ENCODE results near the gene ROCK1. TPM values are rescaled to one million over a fixed set of nuclear protein-coding genes. Genes with fewer than 3 reads are reported as not detected.
"Not testable (repeated sequence)": the region's sequence is repeated elsewhere in the genome, so short reads cannot be mapped to it uniquely, and the experiment has no call there.

Gene ROCK1
- total RNA-seq (2014; rRNA removed; shearing (Covaris generic)), result 14.4 and 14.9 TPM in 2 replicates

DNA sequence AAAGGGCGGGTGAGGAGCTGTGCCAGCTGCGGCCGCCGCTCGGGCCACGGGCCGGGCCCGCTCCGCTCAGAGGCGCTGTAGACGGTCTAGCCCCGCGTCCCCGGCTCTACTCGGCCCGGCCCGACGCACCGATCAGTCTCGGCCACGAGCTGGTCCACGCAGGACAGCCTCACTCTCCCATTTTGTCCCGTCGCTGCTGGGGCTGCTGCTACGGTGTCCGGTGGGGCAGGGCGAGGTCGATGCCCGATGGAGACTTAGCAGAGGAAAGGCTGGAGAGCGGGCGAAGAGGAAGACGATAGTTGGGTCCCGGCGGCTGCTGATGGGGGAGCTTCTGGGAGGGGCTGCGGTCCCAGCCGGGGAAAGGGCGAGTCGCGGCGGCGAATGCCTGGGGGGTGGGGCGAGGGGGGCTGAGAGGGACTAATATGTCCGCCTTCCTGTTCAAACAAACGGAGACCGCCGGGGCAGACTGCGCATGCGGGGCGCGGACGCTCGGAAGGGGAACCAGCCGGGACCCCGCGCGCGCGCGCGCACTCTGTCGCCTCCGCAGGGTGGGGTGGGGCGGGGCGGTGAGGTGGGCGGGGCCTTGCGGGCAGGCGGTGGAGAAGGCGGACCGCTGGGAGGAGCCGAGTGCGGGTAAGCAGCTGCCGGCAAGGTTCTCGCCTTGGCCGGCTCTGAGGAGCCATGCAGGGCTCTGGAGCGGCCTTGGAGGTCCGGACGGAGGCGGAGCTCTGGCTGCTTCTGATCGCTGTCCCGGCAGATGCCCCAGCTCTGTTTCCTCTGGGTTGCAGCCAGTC is at the start of gene ROCK1:
TSS of gene ROCK1 (minus strand) at position 468 of the 794 bp plus-strand sequence. CDS start 903 bp downstream, outside the sequence.
- DNase-seq (ENCODE audit: low spot score), result peak; percentile 91

DNA sequence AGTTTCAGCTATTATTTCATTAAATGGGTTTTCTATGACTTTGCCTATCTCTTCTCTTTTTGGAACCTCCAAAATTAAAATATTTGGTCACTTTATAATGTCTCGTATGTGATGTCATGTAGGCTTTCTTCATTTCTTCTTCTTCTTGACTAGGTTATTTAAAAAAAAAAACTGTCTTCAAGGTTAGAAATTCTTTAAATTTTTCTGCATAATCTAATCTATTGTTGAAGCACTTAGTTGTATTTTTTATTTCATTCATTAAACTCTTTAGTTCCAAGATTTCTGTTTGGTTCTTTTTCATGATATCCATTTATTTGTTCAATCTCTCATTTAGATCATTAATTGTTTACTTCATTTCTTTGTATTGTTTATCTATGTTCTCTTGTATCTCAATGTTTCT is 43.8 kb upstream of the ROCK1 start:
- DNase-seq (ENCODE audit: low spot score), result no peak

DNA sequence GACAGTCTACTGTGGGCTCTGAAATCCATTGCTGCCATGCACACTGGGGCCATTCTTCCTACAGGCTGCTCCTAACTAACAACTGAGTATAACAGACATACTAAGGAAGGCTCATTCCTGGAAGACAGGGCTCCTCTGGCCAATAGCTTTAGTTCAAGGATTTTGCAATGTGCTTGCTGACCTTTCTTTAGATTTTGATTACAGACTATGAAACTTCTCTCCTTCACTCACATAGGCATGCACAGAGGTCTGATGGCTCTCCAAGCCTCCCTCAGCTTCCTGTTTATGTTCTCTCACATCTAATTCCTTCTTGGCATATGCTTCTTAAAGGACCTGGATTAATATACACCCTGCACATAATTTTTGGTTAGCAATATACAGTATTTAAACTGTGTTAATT is 34.4 kb upstream of the ROCK1 start:
- DNase-seq (ENCODE audit: low spot score), result no peak

DNA sequence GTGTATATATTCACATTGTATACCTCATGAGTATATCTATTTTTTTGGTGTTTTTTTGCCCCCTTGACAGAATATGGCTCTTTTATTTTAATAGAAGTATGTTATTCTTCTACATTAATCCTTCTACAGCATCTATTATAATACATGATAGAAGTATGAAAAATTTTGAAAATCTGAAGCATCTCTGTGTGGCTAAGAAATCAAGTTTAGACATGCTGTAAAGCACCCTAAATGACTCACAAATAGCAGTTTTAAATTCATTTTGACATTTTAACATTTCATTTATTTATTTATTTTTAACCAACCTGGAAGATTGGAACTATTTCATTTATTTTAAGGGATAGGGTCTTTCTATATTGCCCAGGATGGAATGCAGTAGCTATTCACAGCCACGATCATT is 33.8 kb upstream of the ROCK1 start:
- DNase-seq (ENCODE audit: low spot score), result no peak

DNA sequence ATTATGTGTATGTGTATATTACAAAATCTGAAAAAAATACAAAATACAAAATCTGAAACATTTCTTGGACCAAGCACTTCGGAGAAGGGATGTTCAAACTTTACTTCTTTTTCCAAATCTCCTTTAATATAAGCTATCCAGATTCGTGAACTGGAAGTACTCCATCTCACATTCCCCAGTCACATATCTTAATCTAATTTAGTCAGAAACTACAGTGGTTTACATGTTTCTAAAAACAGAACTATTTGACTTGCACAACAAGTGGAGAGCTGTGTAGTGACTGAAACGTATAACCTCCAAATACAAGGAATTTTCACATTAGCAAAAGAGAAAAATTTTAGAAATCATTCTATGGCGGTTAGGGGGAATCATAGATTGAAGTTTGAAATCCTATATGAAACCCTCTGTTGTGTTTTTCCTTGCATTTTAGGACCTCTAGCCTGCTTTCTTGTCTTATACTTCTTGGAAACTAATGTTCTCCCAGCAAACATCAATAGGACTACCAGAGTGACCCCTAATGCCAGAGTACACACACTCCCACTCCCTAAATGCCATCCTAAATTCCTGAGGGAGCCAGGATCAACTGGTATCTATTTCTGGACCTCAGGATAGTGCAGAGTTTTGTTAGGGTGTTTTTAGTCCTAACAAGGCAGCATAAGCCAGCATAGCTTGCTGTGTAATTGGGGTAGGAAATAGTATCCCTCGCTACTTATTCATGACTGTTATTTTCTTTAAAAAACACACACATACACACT is 30.2 kb upstream of the ROCK1 start:
- no peak for DNase-seq (ENCODE audit: low spot score)

DNA sequence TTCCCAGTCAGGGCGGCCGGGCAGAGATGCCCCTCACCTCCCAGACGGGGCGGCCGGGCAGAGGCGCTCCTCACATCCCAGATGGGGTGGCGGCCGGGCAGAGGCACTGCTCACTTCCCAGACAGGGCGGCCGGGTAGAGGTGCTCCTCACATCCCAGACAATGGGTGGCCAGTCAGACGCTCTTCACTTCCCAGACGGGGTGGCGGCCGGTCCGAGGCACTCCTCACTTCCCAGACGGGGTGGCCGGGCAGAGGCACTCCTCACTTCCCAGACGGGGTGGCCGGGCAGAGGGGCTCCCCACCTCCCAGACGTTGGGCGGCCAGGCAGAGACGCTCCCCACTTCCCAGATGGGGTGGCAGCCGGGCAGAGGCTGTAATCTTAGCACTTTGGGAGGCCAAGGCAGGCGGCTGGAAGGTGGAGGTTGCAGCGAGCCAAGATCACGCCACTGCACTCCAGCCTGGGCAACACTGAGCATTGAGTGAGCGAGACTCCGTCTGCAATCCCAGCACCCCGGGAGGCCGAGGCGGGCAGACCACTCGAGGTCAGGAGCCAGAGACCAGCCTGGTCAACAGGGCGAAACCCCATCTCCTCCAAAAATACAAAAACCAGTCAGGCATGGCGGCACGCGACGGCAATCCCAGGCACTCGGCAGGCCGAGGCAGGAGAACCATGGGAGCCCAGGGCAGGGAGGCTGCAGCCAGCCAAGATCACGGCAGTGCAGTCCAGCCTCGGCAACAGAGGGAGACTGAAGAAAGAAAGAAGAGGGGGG is 26.3 kb upstream of the ROCK1 start:
- DNase-seq (ENCODE audit: low spot score), result not testable (repeated sequence)

DNA sequence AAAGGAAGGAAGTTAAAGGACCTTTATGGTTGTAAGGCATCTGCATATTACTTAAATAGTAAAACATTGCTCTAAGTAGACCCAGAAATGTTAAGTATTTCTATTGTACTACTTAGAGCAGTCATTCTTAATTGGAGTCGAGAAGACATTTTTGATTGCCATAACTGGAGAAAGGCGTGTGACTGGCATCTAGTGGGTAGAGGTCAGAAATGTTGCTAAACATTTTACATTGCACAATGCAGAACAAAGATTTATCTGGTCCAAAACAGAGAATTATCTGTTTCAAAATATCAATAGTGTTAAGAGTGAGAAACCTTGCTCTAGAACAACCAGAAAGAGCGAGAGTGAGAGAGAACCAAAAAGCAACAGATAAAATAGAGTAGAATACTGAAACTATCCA is 23.3 kb upstream of the ROCK1 start:
- no peak for DNase-seq (ENCODE audit: low spot score)

DNA sequence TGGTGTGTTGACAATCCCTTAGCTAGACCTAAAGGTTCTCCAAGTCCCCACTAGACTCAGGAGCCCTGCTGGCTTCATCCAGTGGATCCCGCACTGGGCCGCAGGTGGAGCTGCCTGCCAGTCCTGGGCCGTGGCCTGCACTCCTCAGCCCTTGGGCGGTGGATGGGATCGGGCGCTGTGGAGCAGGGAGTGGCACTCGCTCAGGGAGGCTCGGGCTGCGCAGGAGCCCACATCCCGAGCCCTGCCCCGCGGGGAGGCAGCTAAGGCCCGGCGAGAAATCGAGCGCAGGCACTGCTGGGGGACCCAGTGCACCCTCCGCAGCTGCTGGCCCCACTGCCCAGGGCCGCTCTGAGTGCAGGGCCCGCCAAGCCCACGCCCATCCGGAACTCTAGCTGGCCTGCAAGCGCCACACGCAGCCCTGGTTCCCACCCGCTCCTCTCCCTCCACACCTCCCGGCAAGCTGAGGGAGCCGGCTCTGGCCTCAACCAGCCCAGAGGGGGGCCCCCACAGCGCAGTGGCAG is 20.8 kb upstream of the ROCK1 start:
- no peak for DNase-seq (ENCODE audit: low spot score)

DNA sequence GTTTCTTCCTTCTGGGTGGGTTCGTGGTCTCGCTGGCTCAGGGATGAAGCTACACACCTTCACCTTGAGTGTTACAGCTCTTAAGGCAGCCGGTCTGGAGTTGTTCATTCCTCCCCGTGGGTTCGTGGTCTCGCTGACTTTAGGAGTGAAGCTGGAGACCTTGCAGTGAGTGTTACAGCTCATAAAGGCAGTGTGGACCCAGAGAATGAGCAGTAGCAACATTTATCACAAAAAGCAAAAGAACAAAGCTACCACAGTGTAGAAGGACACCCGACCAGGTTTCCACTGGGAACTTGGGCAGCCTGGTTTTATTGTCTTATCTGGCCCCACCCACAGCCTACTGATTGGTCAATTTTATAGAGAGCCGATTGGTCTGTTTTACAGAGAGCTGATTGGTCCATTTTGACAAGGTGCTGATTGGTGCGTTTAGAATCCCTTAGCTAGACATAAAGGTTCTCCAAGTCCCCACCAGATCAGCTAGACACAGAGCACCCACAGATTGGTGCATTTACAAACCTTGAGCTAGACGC is 20.1 kb upstream of the ROCK1 start:
- no peak for DNase-seq (ENCODE audit: low spot score)

DNA sequence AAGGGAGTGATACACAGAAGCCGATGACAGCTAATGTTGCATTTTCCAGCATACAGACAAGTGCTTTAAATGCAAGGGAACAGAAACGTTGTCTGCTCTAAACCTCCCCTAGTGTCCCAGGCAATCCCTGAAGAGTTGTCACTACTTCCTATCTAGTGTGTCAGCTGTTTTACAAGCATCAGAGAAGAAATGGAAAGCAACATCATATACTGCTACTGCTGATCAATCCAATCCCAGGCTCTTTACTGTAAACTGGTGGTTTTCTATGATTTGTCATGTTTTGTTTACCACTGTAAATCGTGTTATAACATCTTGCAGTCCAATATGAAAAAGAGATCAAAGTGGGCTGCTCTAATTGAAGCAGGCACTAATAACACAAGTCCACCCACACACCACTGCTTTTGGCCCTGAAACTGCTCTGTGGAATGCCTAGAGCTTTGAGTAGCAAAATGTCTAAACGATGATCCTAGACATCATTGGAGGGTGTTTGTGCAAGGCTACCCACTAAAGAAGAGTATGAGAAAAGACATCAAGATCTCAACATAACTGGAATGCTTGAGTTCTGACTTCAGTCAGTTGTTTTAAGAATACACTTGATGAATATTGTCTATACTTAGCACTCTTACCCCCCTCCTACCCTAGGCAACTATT is 18.1 kb upstream of the ROCK1 start:
- DNase-seq (ENCODE audit: low spot score), result no peak

DNA sequence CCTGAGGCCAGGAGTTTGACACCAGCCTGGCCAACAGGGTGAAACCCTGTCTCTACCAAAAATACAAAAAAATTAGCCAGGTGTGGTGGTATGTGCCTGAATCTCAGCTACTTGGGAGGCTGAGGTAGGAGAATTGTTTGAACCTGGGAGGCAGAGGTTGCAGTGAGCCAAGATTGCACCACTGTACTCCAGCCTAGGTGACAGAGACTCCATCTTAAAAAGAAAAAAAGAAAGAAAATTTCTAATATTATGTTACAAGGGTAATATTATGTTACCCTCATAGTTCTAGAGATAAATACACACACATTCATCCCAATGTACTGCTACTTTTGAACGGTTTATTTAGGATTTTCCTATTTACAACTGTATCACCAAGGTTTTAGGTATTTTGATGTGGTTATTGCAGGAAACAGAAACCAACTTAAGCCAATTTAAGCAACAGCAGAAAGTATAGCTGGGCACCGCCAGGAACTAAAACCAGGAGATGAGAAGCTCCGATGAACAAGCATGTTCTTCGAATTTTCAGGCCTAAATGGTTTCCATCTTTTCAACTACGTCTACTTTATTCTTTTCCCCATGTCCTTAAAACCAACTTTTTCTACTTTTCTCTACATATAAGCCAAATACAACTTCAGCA is 11.8 kb upstream of the ROCK1 start:
- no peak for DNase-seq (ENCODE audit: low spot score)

DNA sequence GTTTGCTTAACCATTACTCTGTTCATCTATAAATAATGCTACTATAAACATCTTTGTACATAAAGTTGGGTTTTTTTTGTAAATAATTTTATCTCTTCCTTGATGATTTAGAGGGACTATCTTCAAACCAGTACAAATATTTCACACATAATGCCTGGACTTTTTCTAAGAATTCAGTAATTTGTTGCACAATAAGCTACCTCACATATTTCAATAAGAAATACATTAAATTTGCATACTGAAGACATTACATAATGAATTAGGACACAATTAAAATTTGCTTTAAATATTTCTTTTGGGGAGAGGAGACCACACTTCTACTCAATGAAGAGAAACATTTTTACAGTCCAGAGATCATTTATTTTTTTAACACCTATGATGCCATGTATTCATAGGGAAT is 7.2 kb upstream of the ROCK1 start:
- no peak for DNase-seq (ENCODE audit: low spot score)

DNA sequence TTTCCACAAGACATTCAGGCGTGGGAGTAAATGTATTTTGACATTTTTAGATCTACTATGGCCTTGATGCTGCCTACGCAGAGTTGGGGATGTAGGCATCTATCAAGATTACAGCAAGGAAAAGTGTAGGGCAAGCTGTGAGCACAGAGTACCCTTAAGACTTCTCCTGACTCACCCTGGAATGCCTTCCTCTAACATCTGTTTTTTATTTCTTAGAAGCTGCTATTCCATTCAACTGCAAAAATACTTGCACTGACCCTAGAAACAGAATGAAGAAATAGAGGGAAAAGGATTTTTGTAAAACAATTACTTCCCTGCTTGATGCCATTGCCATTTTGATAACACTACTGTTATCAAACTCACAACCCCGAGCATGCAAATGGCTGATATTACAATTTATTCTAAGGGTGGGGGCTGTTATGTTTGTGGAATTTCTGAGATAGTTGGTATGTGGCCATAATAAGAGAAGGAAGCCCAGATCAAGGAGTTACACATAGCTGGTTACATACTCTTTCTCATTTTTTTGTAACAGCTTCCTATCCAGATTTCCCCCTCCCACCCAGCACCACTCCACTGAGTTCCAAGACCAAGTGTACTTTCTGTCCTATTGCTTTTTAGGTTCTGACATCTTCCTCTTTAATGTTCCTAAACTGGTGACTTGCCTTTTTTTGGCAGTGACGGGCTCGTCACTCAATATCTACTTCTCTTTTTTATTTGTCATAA is 6.0 kb upstream of the ROCK1 start:
- peak; percentile 5 for DNase-seq (ENCODE audit: low spot score)

DNA sequence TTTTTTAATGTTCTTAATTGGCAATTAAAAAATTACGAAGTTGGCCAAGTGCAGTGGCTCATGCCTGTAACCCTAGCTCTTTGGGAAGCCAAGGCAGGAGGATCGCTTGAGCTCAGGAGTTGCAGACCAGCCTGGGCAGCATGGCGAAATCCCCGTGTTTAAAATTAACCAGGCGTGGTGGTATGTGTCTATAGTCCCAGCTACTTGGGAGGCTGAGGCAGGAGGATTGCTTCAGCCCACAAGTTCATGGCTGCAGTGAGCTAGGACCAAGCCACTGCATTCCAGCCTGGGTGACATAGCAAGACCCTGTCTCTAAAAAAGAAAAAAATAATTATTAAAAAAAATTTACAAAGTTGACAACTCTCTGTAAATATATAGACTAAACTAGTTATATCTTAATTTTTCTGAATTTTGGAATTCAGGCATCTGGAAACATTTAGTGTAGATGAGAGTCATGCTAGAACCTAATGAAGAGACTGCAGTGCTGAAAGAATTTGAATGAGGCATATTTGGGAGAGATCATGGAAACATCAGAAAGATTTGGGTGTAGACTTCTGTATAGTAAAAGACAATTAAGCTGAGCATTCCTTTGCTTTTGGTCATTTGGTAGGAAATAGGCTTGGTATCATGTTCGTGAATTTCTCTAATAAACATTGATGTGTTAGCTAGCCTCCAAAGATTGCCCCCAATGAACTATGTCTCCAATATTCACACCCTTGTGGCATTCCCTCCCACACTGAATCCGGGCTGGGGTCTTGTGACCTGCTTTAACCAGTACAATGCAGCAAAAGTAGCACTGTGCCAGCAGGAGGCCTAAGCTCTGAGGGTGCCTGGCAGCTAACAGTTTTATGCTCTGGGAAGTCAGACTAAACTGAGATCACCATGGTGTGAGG is 4.2 kb upstream of the ROCK1 start:
- DNase-seq (ENCODE audit: low spot score), result peak; percentile 33

DNA sequence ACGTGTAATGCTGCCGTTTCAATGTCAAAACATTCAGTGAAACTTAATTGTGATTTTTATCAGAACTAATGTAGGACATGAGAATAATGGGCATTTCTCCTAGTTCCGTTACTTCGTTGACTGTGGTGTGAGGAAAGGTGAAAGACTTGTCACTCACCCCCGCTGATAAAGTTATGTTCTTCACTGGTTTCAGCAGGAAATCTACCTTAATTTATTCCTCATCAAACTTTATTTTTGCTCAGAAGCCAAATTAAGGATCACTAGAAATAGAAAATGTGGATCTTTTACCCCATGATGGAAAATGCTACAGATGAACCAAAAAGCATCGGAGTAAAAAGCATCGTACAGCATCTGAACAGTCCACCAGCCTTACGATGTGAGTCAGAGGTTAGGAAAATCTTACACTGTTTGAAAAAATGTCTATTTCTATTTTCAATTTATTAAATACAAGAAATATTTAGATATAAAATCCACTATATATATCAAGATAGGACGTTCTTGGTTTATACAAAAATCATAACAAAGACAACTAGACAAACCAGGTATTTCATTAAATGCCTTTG is 1.0 kb upstream of the ROCK1 start:
- no peak for DNase-seq (ENCODE audit: low spot score)

DNA sequence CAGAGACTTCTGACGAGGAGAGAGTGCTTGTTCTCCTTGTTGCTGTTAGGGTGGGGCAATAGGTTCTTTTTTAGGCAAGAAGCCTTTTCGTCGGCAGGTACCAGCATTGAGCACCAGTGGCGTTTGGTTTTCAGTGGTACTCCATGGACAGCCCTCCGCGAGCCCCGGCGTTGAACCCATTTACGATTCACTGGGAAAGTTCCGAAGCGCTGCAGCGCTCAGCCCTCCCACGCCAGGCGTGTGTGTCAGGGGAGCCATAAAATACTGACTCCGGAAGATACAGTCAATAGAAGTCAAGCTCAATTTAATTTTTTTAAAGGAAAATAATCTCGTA is 494 bp upstream of the ROCK1 start:
- DNase-seq (ENCODE audit: low spot score), result no peak

DNA sequence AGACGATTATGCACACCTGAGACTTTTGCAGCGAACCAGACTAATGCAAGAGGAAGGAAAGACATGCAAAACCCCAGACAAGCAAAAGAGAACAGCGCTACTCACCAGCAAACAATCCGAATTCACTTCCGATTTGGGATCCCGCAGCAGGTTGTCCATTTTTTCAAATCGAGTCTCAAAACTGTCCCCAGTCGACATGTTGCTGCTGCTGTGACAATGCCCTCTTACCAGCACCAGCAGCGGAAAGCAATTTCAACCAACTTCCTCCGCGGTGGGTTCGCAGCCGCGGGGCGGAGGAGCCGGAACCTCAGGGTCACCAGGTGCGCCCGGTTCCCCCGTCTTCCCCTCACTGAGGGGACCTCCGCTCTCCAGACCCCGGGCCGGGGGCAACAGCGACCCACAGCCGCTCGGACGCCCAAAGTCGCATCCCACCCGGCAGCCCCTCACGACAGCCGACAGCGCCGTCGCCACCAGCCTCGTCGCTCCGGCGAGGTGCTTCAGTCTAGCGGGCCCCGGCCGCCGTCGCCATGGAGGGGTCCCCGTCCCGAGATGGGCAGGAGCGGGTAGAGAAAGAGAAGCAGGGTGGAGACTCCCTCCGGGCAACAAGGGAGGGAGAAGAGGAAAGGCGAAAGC is 784 bp downstream of the ROCK1 start:
- DNase-seq (ENCODE audit: low spot score), result peak; percentile 8

DNA sequence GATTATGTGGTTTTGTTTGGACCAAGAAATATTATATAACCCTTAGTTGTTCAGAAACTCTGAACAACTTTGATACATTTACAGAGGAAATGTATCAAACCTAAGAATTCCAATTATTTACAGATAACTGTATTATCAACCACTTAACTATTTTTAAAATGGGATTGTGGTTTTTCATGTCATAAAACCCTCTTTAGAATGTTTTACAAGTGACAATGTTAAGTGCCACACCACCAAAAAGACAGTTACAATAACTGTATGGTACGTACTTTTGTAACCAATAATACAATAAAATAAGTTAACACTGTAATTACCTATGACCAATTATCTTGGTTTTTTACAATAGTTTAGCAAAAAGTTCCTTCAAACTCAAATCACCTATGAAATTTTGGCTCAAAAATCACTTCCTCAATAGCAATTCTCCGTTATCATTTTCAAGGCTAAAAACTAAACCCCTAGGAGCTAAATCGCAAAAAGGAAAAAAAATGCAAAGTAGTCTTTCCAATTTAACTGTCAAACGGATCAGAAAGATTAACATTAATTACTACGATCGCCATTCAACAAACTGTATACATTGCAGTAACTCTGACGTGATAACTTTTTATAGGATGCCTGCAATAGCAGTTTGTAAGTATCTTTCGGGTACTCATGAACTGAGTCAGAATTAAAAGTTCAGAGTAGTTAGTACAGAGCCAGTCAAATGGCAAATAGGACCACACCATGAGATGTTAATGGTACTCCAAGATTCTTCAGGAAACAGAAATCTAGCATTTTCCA is 1.5 kb downstream of the ROCK1 start:
- DNase-seq (ENCODE audit: low spot score), result no peak
